ENCODE results near the gene CHST8. TPM values are rescaled to one million over a fixed set of nuclear protein-coding genes. Genes with fewer than 3 reads are reported as not detected.

CHST8 gene
- total and polyA plus RNA-seq, 2 of the 13 experiments (the other 11 are each of a cell fraction or from before 2014, with no cell fraction given): not detected

GRCh38 chr19:33758541-33759013, 136.8 kb downstream of the CHST8 start:
- Histone ChIP-seq H3K4me1 (ENCODE audit: insufficient read depth, low read length) (no peaks in the 10 kb centered on the region), H3K9me3 (ENCODE audit: low read length) (no peaks in the 10 kb centered on the region), H4K20me1 (ENCODE audit: insufficient read depth, low read length) (0 out of 2 replicates have a peak, but pooled peaks cover 2% of the 10 kb centered on the region), H3K36me3 (replicated peaks in 1 of 2; ENCODE audit: control insufficient read depth in 1 of 2, insufficient read depth in 2 of 2, low read length in 2 of 2) (no peaks in the 10 kb centered on the region), H3K79me2 (ENCODE audit: insufficient read depth, low read length) (no peaks in the 10 kb centered on the region), H3K4me3 (replicated peaks in 1 of 3; ENCODE audit: insufficient read depth in 1 of 3, low read depth in 2 of 3, low read length in 3 of 3) (no peak overlapping the region), H3K4me2 (ENCODE audit: low read depth, low read length) (no peak overlapping the region), H3K9ac (ENCODE audit: insufficient read depth, low read depth, low read length) (no peak overlapping the region), H3K27me3 (ENCODE audit: control insufficient read depth in 1 of 2, insufficient read depth in 2 of 2, low read length in 2 of 2) (peaks cover 4 to 18% of the 10 kb centered on the region in 2 experiments; a peak in 4 of 5 replicates), H2AFZ (ENCODE audit: low read length) (no peak overlapping the region), H3K27ac (ENCODE audit: extremely low read length, insufficient read depth, low read length) (no peak overlapping the region)
- ATAC-seq (no peak), DNase-seq (ENCODE audit: low spot score) (no peak), FAIRE-seq (no peak)
- POLR2A ChIA-PET: no interaction called here
- 44% methylated on average over 6 of the region's 12 CpGs for WGBS (ENCODE audit: low lambda C conversion rate)
- intact Hi-C loops (cut with micrococcal nuclease; ENCODE audit: unreplicated experiment) (no loop called here), in situ Hi-C loops (cut with HindIII; ENCODE audit: extremely low pct_ligation_motif_present, low pct_unique_long_range_greater_than_20kb) (no loop called here)
- CTCF ChIA-PET (ENCODE audit: low intra/inter-chr PET ratio, low total read pairs): no interaction called here
- TF ChIP-seq RERE (CRISPR knock-in tag; IDR thresholded peaks at IDR 0.05; ENCODE audit: low read depth): no peak
- no peak for TF ChIP-seq MEF2D (CRISPR knock-in tag; IDR thresholded peaks at IDR 0.05)
- TF ChIP-seq MAFK (conservative IDR thresholded peaks at IDR 0.05 in 1 of 2, IDR thresholded peaks at IDR 0.05 in 1 of 2; ENCODE audit: low read length in 2 of 2): peak; percentile 24 to 57; a peak in 2 of 4 replicates
- no peak for TF ChIP-seq KDM5A (IDR thresholded peaks at IDR 0.05; ENCODE audit: borderline replicate concordance, low read length)
- no peak for TF ChIP-seq ZNF460 (CRISPR knock-in tag; IDR thresholded peaks at IDR 0.05; ENCODE audit: borderline replicate concordance)
- no peak for TF ChIP-seq ZNF30 (CRISPR knock-in tag; IDR thresholded peaks at IDR 0.05)
- no peak for TF ChIP-seq SAP130 (CRISPR knock-in tag; IDR thresholded peaks at IDR 0.05; ENCODE audit: low read depth)
- TF ChIP-seq HOXA7 (CRISPR knock-in tag; IDR thresholded peaks at IDR 0.05): no peak
- TF ChIP-seq MAFF (IDR thresholded peaks at IDR 0.05; ENCODE audit: low read depth, low read length): 0 out of 2 replicates have a peak, but pooled peaks have one; percentile 14
- TF ChIP-seq TIGD3 (CRISPR knock-in tag; IDR thresholded peaks at IDR 0.05; ENCODE audit: borderline replicate concordance): no peak
- TF ChIP-seq ZFP62 (CRISPR knock-in tag; IDR thresholded peaks at IDR 0.05): no peak
- TF ChIP-seq IKZF4 (CRISPR knock-in tag; IDR thresholded peaks at IDR 0.05; ENCODE audit: borderline replicate concordance, low read depth, not compliant biosample characterization): no peak
- TF ChIP-seq PRDM10 (CRISPR knock-in tag; IDR thresholded peaks at IDR 0.05; ENCODE audit: low read depth): no peak
- TF ChIP-seq ZSCAN30 (CRISPR knock-in tag; IDR thresholded peaks at IDR 0.05): no peak
- TF ChIP-seq ZNF562 (CRISPR knock-in tag; IDR thresholded peaks at IDR 0.05; ENCODE audit: borderline replicate concordance): no peak
- no TSS peak for BruUV-seq (replicated peaks)

All from HepG2 (cell line).